HFFc6 (cell line): ENCODE measurements around the gene FOXP1. TPM values are rescaled to one million over a fixed set of nuclear protein-coding genes. Genes with fewer than 3 reads are reported as not detected.
A peak's percentile ranks its signal among the peaks of the same experiment; 100 is the strongest.

Source experiments
- DNase-seq: peaks from one replicate; pipeline ENCODE4 v3.0.0-alpha.2; 2018
- H3K27ac Mint-ChIP-seq: 2 replicates; pipeline ENCODE4 v1.8.0; 2020; ENCODE audit warnings: mild to moderate bottlenecking, mixed read lengths
- H3K27me3 Mint-ChIP-seq: 2 replicates; pipeline ENCODE4 v1.8.0; 2021; ENCODE audit warnings: mild to moderate bottlenecking, moderate library complexity, mixed read lengths; ENCODE audit not compliant: insufficient read depth
- H3K36me3 Mint-ChIP-seq: 2 replicates; pipeline ENCODE4 v1.8.0; 2021; ENCODE audit warnings: low read depth, mixed read lengths
- H3K4me1 Mint-ChIP-seq: 2 replicates; pipeline ENCODE4 v1.8.0; 2020; ENCODE audit warnings: low read depth, mixed read lengths
- H3K4me3 Mint-ChIP-seq: 2 replicates; pipeline ENCODE4 v1.8.0; 2020; ENCODE audit warnings: mild to moderate bottlenecking, moderate library complexity, mixed read lengths
- H3K9me3 Mint-ChIP-seq: 2 replicates; pipeline ENCODE4 v1.8.0; 2020; ENCODE audit warnings: mild to moderate bottlenecking, mixed read lengths
- CTCF ChIP-seq: fragments of 200-600 bp; sonication (generic); IDR thresholded peaks from 2 replicates; pipeline ENCODE4 v1.5.0; 2021; ENCODE audit warnings: antibody characterized with exemption, mild to moderate bottlenecking
- microRNA-seq: library from miRNA; unstranded; fragments of <30 nt; microRNA quantifications from one replicate; pipeline ENCODE4, GENCODE V29; 2019
- total RNA-seq, 6 experiments: library from RNA; stranded (reverse); fragmentation: NEBNext Ultra II Directional; extraction: Animal tissue kit (Norgen Biotek cat#: 25700); gene quantifications; 2 replicates in 1 of 6; 3 replicates in 5 of 6; pipeline ENCODE4 v1.2.3, GENCODE V29; 2021

FOXP1 gene
- total RNA-seq, 6 experiments from 2014 or later: 32.2 to 59.3 (median 52.0) TPM

DNA sequence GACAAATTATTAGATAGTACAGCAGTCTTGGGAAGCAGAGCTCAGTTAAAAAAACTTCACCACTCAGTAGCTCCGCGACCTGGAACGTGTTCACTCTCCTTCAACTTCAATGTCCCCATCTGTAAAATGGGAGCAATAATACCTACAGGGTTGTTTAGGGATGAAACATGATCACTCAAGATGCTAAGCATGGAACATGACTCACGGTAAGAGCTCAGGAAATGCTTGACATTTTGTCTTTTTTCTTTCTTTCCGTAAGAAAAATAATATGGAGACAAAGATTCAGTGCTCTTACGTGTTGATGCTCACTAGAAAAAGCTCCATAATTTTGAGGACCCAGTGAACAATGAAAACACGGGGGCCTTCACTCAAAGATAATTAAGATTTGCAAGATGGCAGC lies 664.4 kb downstream of the FOXP1 start:
- peaks cover 24% of the 10 kb centered on the region for H3K4me1 Mint-ChIP-seq

DNA sequence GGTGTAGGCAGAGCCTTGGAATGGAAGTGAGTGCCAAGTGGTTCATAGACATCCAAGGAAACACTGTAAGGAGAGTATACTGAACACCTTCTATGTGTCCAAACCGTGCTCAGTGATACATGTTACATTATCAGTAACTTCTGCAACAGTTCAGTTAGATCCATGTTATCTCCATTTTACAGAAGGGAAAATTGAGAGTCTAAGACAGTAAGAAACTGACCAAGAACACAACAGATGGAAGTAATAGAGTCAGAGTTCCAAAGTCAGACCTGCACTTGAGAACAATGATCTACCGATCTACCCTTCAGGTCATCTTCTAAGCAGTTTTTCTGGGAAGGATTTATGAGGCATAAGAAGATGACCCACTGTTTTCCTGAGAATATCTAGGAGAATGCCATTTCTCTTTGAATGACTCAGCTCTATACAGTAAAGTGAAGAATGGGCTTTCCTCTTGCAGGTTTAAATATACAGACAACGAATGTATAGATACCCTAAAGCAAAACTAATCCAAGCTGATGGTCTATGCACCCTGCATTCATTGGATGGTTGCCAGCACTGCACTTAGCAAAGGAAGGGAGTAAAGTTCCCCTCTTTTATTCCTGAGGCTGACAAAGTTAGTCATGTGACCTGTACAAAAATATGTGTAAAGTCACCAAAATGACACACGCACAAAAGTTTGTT lies 667.0 kb downstream of the FOXP1 start:
- H3K27me3 Mint-ChIP-seq: no peaks in the 10 kb centered on the region
- no peak overlapping the region for H3K4me3 Mint-ChIP-seq
- H3K9me3 Mint-ChIP-seq: no peaks in the 10 kb centered on the region
- no peak overlapping the region for H3K27ac Mint-ChIP-seq
- no peak for TF ChIP-seq CTCF
- peaks cover 24% of the 10 kb centered on the region for H3K4me1 Mint-ChIP-seq
- no peaks in the 10 kb centered on the region for H3K36me3 Mint-ChIP-seq
- DNase-seq: no peak

More for the DNA sequence above, 664.4 kb downstream of the FOXP1 start:
- TF ChIP-seq CTCF: no peak
- 0 out of 2 replicates have a peak, but pooled peaks cover 3% of the 10 kb centered on the region for H3K9me3 Mint-ChIP-seq
- peak overlapping the region; percentile 79 for H3K27ac Mint-ChIP-seq
- H3K4me3 Mint-ChIP-seq: peak overlapping the region; percentile 50; the same call in 1 of the 2 replicates
- peaks cover 3% of the 10 kb centered on the region; the same call in 1 of the 2 replicates for H3K27me3 Mint-ChIP-seq
- DNase-seq: no peak
- H3K36me3 Mint-ChIP-seq: peaks cover 7% of the 10 kb centered on the region

DNA sequence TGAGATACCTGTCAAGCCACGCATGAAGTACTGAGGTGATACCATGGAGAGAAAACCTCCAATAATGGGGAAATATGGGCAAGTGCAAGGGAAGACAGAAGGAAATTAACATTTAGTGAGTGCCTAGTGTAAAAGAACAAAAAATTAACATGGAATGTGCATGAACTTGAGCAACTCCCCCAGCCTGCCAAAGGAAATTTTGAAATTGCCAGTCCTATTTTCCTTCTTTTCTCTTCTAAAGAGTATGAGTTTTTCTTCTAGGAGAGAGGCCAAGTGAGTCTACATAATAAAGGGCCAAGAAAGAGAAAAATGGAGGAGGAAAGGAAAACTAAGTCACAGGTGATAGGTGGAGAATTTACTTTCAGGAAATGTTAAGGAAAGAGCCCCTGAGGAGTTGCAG lies 668.7 kb downstream of the FOXP1 start:
- Mint-ChIP-seq H3K36me3 (no peaks in the 10 kb centered on the region), H3K27ac (no peak overlapping the region), H3K4me1 (peaks cover 23% of the 10 kb centered on the region), H3K4me3 (no peak overlapping the region), H3K9me3 (no peaks in the 10 kb centered on the region), H3K27me3 (no peaks in the 10 kb centered on the region)
- TF ChIP-seq CTCF: no peak
- no peak for DNase-seq

DNA sequence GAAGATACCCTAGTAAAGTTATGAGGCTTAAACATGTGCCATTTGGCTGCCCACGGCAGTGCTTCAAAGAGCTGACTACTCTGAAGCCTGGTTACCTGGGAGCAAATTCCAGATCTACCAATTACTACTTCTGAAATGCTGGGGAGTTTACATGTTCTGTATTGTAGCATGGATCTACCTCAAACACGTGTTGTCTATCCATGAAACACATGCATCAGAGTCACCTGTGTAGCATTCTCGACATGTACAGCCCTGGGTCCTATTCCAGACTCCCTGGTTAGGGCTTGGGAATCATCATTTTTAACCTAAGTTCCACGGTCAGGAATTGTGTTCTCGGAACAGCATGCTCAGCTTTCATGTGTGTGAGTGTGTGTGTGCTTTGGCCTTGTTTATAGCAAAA lies 671.8 kb downstream of the FOXP1 start:
- no peak for TF ChIP-seq CTCF
- Mint-ChIP-seq H3K4me1 (peaks cover 2% of the 10 kb centered on the region; the same call in 1 of the 2 replicates), H3K36me3 (no peaks in the 10 kb centered on the region), H3K27ac (no peak overlapping the region), H3K9me3 (no peaks in the 10 kb centered on the region), H3K27me3 (no peaks in the 10 kb centered on the region), H3K4me3 (no peak overlapping the region)
- no peak for DNase-seq

- Mint-ChIP-seq H3K4me3 (no peak overlapping the region), H3K36me3 (no peaks in the 10 kb centered on the region), H3K4me1 (no peaks in the 10 kb centered on the region), H3K27me3 (peaks cover 2% of the 10 kb centered on the region), H3K27ac (no peak overlapping the region), H3K9me3 (no peaks in the 10 kb centered on the region)
- TF ChIP-seq CTCF: no peak
- DNase-seq: no peak
Measured at GRCh38 chr3:70905491-70905890, 678.0 kb downstream of the FOXP1 start.

Small RNA genes lying within 50 kb of the gene (microRNA-seq; reads per million reads assigned to microRNA genes)
- gene MIR1284: 5.4 reads per million

Other genes with a start within 250 kb of the FOXP1 start
- 1 to 10 TPM in 2 of 6 experiments, under 1 TPM in 4; 0.65 to 1.1 (median 0.94) TPM for gene EIF4E3, start 141.7 kb upstream of the FOXP1 start, total RNA-seq
- not detected for gene GPR27, start 170.1 kb upstream of the FOXP1 start, total RNA-seq
- gene PROK2, start 201.4 kb upstream of the FOXP1 start, total RNA-seq: not detected